B cell (primary cell): Measurements from ENCODE around the gene PGA4. TPM values are rescaled to one million over a fixed set of nuclear protein-coding genes. Genes with fewer than 3 reads are reported as not detected.

Experiments
- ATAC-seq: fragments of 200-7000 bp; cut with Tn5 transposase; one replicate; pipeline ENCODE4 v1.10.0; 2021; ENCODE audit warnings: low read depth, mild to moderate bottlenecking, moderate number of reproducible peaks, moderate library complexity
- CTCF ChIA-PET: fragments of 350-600 bp; sonication (Branson Sonifier 250); formaldehyde crosslinking; loops from one replicate; lab custom pipeline; 2021; ENCODE audit warnings: antibody characterized with exemption, inconsistent platforms; lab: Charles Lee
- POLR2A ChIA-PET: fragments of 350-600 bp; sonication (Branson Sonifier 250); formaldehyde crosslinking; loops from one replicate; lab custom pipeline; 2021; ENCODE audit warnings: antibody characterized with exemption; lab: Charles Lee
- DNase-seq: peaks from one replicate; pipeline ENCODE4 v3.0.0; 2013
- H2AFZ ChIP-seq: 2 replicates; pipeline ENCODE4 v1.6.1; 2012; ENCODE audit warnings: mild to moderate bottlenecking, low read depth, low read length; ENCODE audit not compliant: insufficient read depth, poor library complexity, severe bottlenecking
- H3K27ac ChIP-seq, 2 donors: 1 replicate in 1 of 2; 2 replicates in 1 of 2; pipeline ENCODE4 v1.5.1; 2012 to 2013; ENCODE audit warnings: low read length in 2 of 2, mild to moderate bottlenecking in 2 of 2, moderate library complexity in 1 of 2
- H3K27me3 ChIP-seq, 4 experiments: fragments of 200-600 bp in 1 of 4; sonication (generic) in 1 of 4; replicated peaks in 1 of 4; 1 replicate in 2 of 4; 2 replicates in 2 of 4; pipeline versions ENCODE4 v1.6.1 to v1.7.0; 2013 to 2016; ENCODE audit warnings: low read length in 3 of 4, mild to moderate bottlenecking in 2 of 4, mixed read lengths in 1 of 4, moderate library complexity in 1 of 4; ENCODE audit not compliant: insufficient read depth in 4 of 4, control insufficient read depth in 3 of 4; ENCODE audit errors: control extremely low read depth in 1 of 4
- H3K36me3 ChIP-seq, 2 experiments: replicated peaks in 1 of 2; 1 replicate in 1 of 2; 2 replicates in 1 of 2; pipeline versions ENCODE4 v1.6.1 to v1.7.1; 2013; ENCODE audit warnings: low read length in 1 of 2; ENCODE audit not compliant: insufficient read depth in 2 of 2, control insufficient read depth in 1 of 2; ENCODE audit errors: control extremely low read depth in 1 of 2, extremely low read depth in 1 of 2
- H3K4me1 ChIP-seq, 2 donors: fragments of 200-600 bp in 1 of 2; sonication (generic) in 1 of 2; 1 replicate in 1 of 2; 2 replicates in 1 of 2; pipeline versions ENCODE4 v1.5.1 to v1.6.1; 2013 to 2017; ENCODE audit warnings: low read length in 2 of 2; ENCODE audit not compliant: control insufficient read depth in 2 of 2, insufficient read depth in 2 of 2
- H3K4me2 ChIP-seq: replicated peaks from 2 replicates; pipeline ENCODE3; 2012; ENCODE audit warnings: mild to moderate bottlenecking, low read depth, low read length; ENCODE audit not compliant: poor library complexity, severe bottlenecking
- H3K4me3 ChIP-seq, 5 experiments: fragments of 200-600 bp in 1 of 5; sonication (generic) in 1 of 5; 1 replicate in 3 of 5; 2 replicates in 2 of 5; pipeline versions ENCODE4 v1.5.1 to v1.7.0; 2011 to 2016; ENCODE audit warnings: low read length in 4 of 5, mild to moderate bottlenecking in 4 of 5, low read depth in 2 of 5, control low read depth in 1 of 5, moderate library complexity in 1 of 5; ENCODE audit not compliant: insufficient read depth in 1 of 5; ENCODE audit errors: control extremely low read depth in 1 of 5, extremely low read depth in 1 of 5
- H3K79me2 ChIP-seq: fragments of 200-600 bp; sonication (generic); one replicate; pipeline ENCODE4 v1.6.0; 2016; ENCODE audit warnings: low read length; ENCODE audit not compliant: control insufficient read depth, insufficient read depth
- H3K9ac ChIP-seq: fragments of 200-600 bp; sonication (generic); 2 replicates; pipeline ENCODE4 v1.6.1; 2017; ENCODE audit warnings: mild to moderate bottlenecking, low read length, moderate library complexity
- H3K9me3 ChIP-seq, 3 donors: one replicate each; pipeline versions ENCODE4 v1.6.1 to v1.7.1; 2013; ENCODE audit warnings: low read length in 2 of 3; ENCODE audit not compliant: control insufficient read depth in 2 of 3, insufficient read depth in 1 of 3; ENCODE audit errors: control extremely low read depth in 1 of 3
- H4K20me1 ChIP-seq: 2 replicates; pipeline ENCODE4 v1.6.0; 2012; ENCODE audit warnings: mild to moderate bottlenecking, low read length; ENCODE audit not compliant: insufficient read depth, control insufficient read depth, poor library complexity, severe bottlenecking
- H3K27ac Mint-ChIP-seq: one replicate; pipeline ENCODE4 v1.8.0; 2021; ENCODE audit warnings: mixed read lengths
- H3K27me3 Mint-ChIP-seq: one replicate; pipeline ENCODE4 v1.8.0; 2021; ENCODE audit warnings: mixed read lengths
- H3K4me1 Mint-ChIP-seq: one replicate; pipeline ENCODE4 v1.8.0; 2021; ENCODE audit warnings: mixed read lengths
- H3K4me3 Mint-ChIP-seq: one replicate; pipeline ENCODE4 v1.8.0; 2021; ENCODE audit warnings: mixed read lengths
- H3K9me3 Mint-ChIP-seq: one replicate; pipeline ENCODE4 v1.8.0; 2022; ENCODE audit warnings: mixed read lengths; ENCODE audit not compliant: insufficient read depth
- CTCF ChIP-seq: fragments of 200-600 bp; IDR thresholded peaks from one replicate; pipeline ENCODE4 v1.8.0; 2022; ENCODE audit warnings: antibody characterized with exemption, mild to moderate bottlenecking
- EZH2 ChIP-seq: IDR thresholded peaks from 2 replicates; pipeline ENCODE4 v1.6.1; 2012; ENCODE audit warnings: borderline replicate concordance, low read depth, mild to moderate bottlenecking, moderate library complexity, low read length; ENCODE audit not compliant: insufficient read depth, poor library complexity, severe bottlenecking
- WGBS: methylation state at CpG from one replicate; pipeline ENCODE4 v1.1.5; 2013; ENCODE audit warnings: missing lambda C conversion rate; ENCODE audit not compliant: insufficient coverage; 5-methylcytosine and 5-hydroxymethylcytosine counted together
- intact Hi-C: fragments of 100-400 bp; cut with micrococcal nuclease; formaldehyde crosslinking; loops from one replicate; pipeline ENCODE4 v1.10.0; 2022
- polyA plus RNA-seq: library from polyadenylated mRNA; depleted of rRNA; stranded (reverse); fragments of >200 nt; gene quantifications from 2 replicates; pipeline ENCODE4 v1.2.3, GENCODE V29; 2012
- total RNA-seq, 2 donors: library from RNA; stranded (reverse); fragments of 120-200 nt in 1 of 2; gene quantifications; 1 replicate in 1 of 2; 2 replicates in 1 of 2; pipeline versions ENCODE4 v1.2.3 to v1.2.4, GENCODE V29; 2013 to 2022

The PGA4 gene
- total and polyA plus RNA-seq, 2 donors (not counting 1 experiment from before 2014, with no cell fraction given), result not detected

GRCh38 chr11:61195719-61196118 lies 26.4 kb upstream of the PGA4 start:
- no peak overlapping the region for H3K9ac ChIP-seq
- no peaks in the 10 kb centered on the region for H4K20me1 ChIP-seq
- ChIA-PET POLR2A (no interaction called here), CTCF (interaction anchor here (1.2 kb wide), 1 partner anchor 9 kb away, joined by 3 read pairs; no protein-coding TSS in a partner anchor)
- Mint-ChIP-seq H3K27me3 (peaks cover 28% of the 10 kb centered on the region), H3K4me1 (no peaks in the 10 kb centered on the region), H3K27ac (no peak overlapping the region), H3K4me3 (no peak overlapping the region), H3K9me3 (no peaks in the 10 kb centered on the region)
- H2AFZ ChIP-seq, result no peak overlapping the region
- no peaks in the 10 kb centered on the region for H3K36me3 ChIP-seq
- DNase-seq (no peak), ATAC-seq (no peak)
- WGBS, result 88% methylated on average over 5 of the region's 7 CpGs
- H3K27ac ChIP-seq, result no peak overlapping the region
- peaks cover 0 to 3% (median 0%) of the 10 kb centered on the region in 4 experiments for H3K27me3 ChIP-seq
- TF ChIP-seq EZH2, result no peak
- TF ChIP-seq CTCF, result no peak
- H3K9me3 ChIP-seq, result peaks cover 0 to 3% (median 3%) of the 10 kb centered on the region in 3 donors
- intact Hi-C loops, result no loop called here
- no peaks in the 10 kb centered on the region for H3K79me2 ChIP-seq
- H3K4me1 ChIP-seq, result no peaks in the 10 kb centered on the region
- no peak overlapping the region for H3K4me3 ChIP-seq
- H3K4me2 ChIP-seq, result no peak overlapping the region

- Mint-ChIP-seq H3K4me3 (no peak overlapping the region), H3K4me1 (no peaks in the 10 kb centered on the region), H3K9me3 (no peaks in the 10 kb centered on the region), H3K27me3 (peaks cover 35% of the 10 kb centered on the region), H3K27ac (no peak overlapping the region)
- H3K27me3 ChIP-seq, result peaks cover 0 to 3% (median 0%) of the 10 kb centered on the region in 4 experiments
- no peak overlapping the region for H3K4me2 ChIP-seq
- no peaks in the 10 kb centered on the region for H3K36me3 ChIP-seq
- no peak for ATAC-seq
- H3K9me3 ChIP-seq, result peaks cover 0 to 3% (median 0%) of the 10 kb centered on the region in 3 donors
- DNase-seq, result no peak
- no peak overlapping the region for H3K4me3 ChIP-seq
- H3K4me1 ChIP-seq, result no peaks in the 10 kb centered on the region
- no peaks in the 10 kb centered on the region for H4K20me1 ChIP-seq
- intact Hi-C loops, result no loop called here
- TF ChIP-seq CTCF, result no peak
- no peak for TF ChIP-seq EZH2
- no peak overlapping the region for H2AFZ ChIP-seq
- H3K27ac ChIP-seq, result no peak overlapping the region
- H3K9ac ChIP-seq, result no peak overlapping the region
- H3K79me2 ChIP-seq, result no peaks in the 10 kb centered on the region
- POLR2A ChIA-PET, result no interaction called here
- CTCF ChIA-PET, result interaction anchor here (0.6 kb wide), 1 partner anchor 10 kb away, joined by 3 read pairs; no protein-coding TSS in a partner anchor
- WGBS, result 91% methylated on average over 4 of the region's 6 CpGs
Measured at GRCh38 chr11:61198361-61198760, 23.8 kb upstream of the PGA4 start.
